Stimulated activated CD4-positive, alpha-beta T cell treated with anti-CD3 and anti-CD28 coated beads, Interleukin-1b, Interleukin-23, amount 100 ng/mL, for 24 hours (primary cell): ENCODE results near the gene KCNJ16.

Experiments
- DNase-seq, 4 experiments: peaks; one replicate each; pipeline ENCODE4 v3.0.0-alpha.2; 2020; ENCODE audit warnings: low read depth in 4 of 4, low spot score in 1 of 4

Gene KCNJ16

GRCh38 chr17:70070305-70071027, 4.6 kb upstream of the KCNJ16 start:
- DNase-seq, result no peak

- no peak for DNase-seq
These were observed 3.9 kb upstream of the KCNJ16 start for GRCh38 chr17:70071127-70071526.

- DNase-seq, result no peak
These were observed 3.4 kb upstream of the KCNJ16 start for GRCh38 chr17:70071620-70072019.

GRCh38 chr17:70072546-70073309, 2.3 kb upstream of the KCNJ16 start:
- no peak for DNase-seq

- no peak for DNase-seq
These were observed 1.7 kb upstream of the KCNJ16 start for GRCh38 chr17:70073310-70073709.

- no peak for DNase-seq
These were observed 1.2 kb upstream of the KCNJ16 start for GRCh38 chr17:70073799-70074198.

- no peak for DNase-seq
These were observed 692 bp upstream of the KCNJ16 start for GRCh38 chr17:70074236-70074830.

- DNase-seq, result no peak
These were observed 1.2 kb downstream of the KCNJ16 start for GRCh38 chr17:70076189-70076588.

GRCh38 chr17:70076831-70077230, 1.8 kb downstream of the KCNJ16 start:
- no peak for DNase-seq

- DNase-seq, result no peak
These were observed 3.5 kb downstream of the KCNJ16 start for GRCh38 chr17:70078549-70078948.

GRCh38 chr17:70078994-70079531, 4.0 kb downstream of the KCNJ16 start:
- no peak for DNase-seq

- DNase-seq, result no peak
These were observed 5.7 kb downstream of the KCNJ16 start for GRCh38 chr17:70080541-70081347.

- no peak for DNase-seq
These were observed 6.9 kb downstream of the KCNJ16 start for GRCh38 chr17:70081885-70082284.

- no peak for DNase-seq
These were observed 9.5 kb downstream of the KCNJ16 start for GRCh38 chr17:70084476-70084875.

GRCh38 chr17:70086516-70086915, 11.5 kb downstream of the KCNJ16 start:
- no peak for DNase-seq

GRCh38 chr17:70089513-70090148, 14.6 kb downstream of the KCNJ16 start:
- no peak for DNase-seq

- DNase-seq, result no peak
These were observed 16.1 kb downstream of the KCNJ16 start for GRCh38 chr17:70091005-70091568.

GRCh38 chr17:70091696-70092095, 16.7 kb downstream of the KCNJ16 start:
- DNase-seq, result no peak

GRCh38 chr17:70093163-70093562, 18.1 kb downstream of the KCNJ16 start:
- no peak for DNase-seq

GRCh38 chr17:70095455-70095854, 20.4 kb downstream of the KCNJ16 start:
- DNase-seq, result no peak
